Liver (tissue), 3 donors: ENCODE data around the gene ACBD7.

Experiments used
- CTCF ChIP-seq: fragments of 150-350 bp; IDR thresholded peaks from 2 replicates; pipeline ENCODE4 v1.5.1; 2017; ENCODE audit warnings: improper control_type of control experiment, low read depth, low read length; ENCODE audit not compliant: missing input control
- EGR1 ChIP-seq, 2 donors: IDR thresholded peaks; 2 replicates each; pipeline ENCODE4 v1.6.1; 2016 to 2018; ENCODE audit warnings: antibody characterized with exemption in 2 of 2, low read depth in 2 of 2
- GABPA ChIP-seq, 2 donors: IDR thresholded peaks in 1 of 2; conservative IDR thresholded peaks in 1 of 2; 2 replicates each; pipeline ENCODE4 v1.6.1; 2016; ENCODE audit warnings: antibody characterized with exemption in 2 of 2, mild to moderate bottlenecking in 1 of 2, moderate library complexity in 1 of 2
- HNF4G ChIP-seq: IDR thresholded peaks from 2 replicates; pipeline ENCODE4 v1.6.1; 2016; ENCODE audit warnings: antibody characterized with exemption
- JUND ChIP-seq, 2 donors: IDR thresholded peaks; 2 replicates each; pipeline ENCODE4 v1.6.1; 2016; ENCODE audit warnings: antibody characterized with exemption in 2 of 2
- MAX ChIP-seq: IDR thresholded peaks from 2 replicates; pipeline ENCODE4 v1.6.1; 2016; ENCODE audit warnings: antibody characterized with exemption
- RAD21 ChIP-seq, 2 donors: IDR thresholded peaks; 2 replicates each; pipeline ENCODE4 v1.6.1; 2016; ENCODE audit warnings: antibody characterized with exemption in 2 of 2, mild to moderate bottlenecking in 2 of 2
- REST ChIP-seq: IDR thresholded peaks from 2 replicates; pipeline ENCODE4 v1.6.1; 2016; ENCODE audit warnings: antibody characterized with exemption, mild to moderate bottlenecking
- RXRA ChIP-seq, 2 donors: IDR thresholded peaks; 2 replicates each; pipeline ENCODE4 v1.6.1; 2017 to 2018; ENCODE audit warnings: antibody characterized with exemption in 2 of 2, mild to moderate bottlenecking in 1 of 2
- SP1 ChIP-seq: IDR thresholded peaks from 2 replicates; pipeline ENCODE4 v1.6.1; 2018; ENCODE audit warnings: antibody characterized with exemption, mild to moderate bottlenecking
- TAF1 ChIP-seq: conservative IDR thresholded peaks from 2 replicates; pipeline ENCODE4 v1.6.1; 2016; ENCODE audit warnings: antibody characterized with exemption, mild to moderate bottlenecking
- donor health status: healthy.
- donor health status: healthy.

- no peak for TF ChIP-seq CTCF
- TF ChIP-seq JUND (IDR thresholded peaks at IDR 0.05) = no peak
- TF ChIP-seq TAF1 = no peak
- no peak for TF ChIP-seq MAX
- no peak for TF ChIP-seq SP1
- TF ChIP-seq RXRA (IDR thresholded peaks at IDR 0.05) = no peak
- no peak for TF ChIP-seq EGR1 (IDR thresholded peaks at IDR 0.05; ENCODE audit: low read depth in 2 of 2)
- TF ChIP-seq GABPA (IDR thresholded peaks at IDR 0.05 in 1 of 2, conservative IDR thresholded peaks at IDR 0.05 in 1 of 2) = no peak
- TF ChIP-seq RAD21 (IDR thresholded peaks at IDR 0.05) = no peak
- no peak for TF ChIP-seq REST
- TF ChIP-seq HNF4G = no peak
Measured at GRCh38 chr10:15120523-15120922, 31.9 kb upstream of the ACBD7 start.
